WTC11 (cell line): ENCODE results near the gene SLC24A1.

Source experiments
- CREM ChIP-seq: sonication (generic); formaldehyde crosslinking; IDR thresholded peaks from 2 replicates; pipeline ENCODE4 v1.8.1; 2022; ENCODE audit warnings: mild to moderate bottlenecking, missing genetic modification reagents, moderate library complexity
- TF ChIP-seq, protein P1 (sequence below): sonication (generic); formaldehyde crosslinking; IDR thresholded peaks from 2 replicates; pipeline ENCODE4 v1.8.1; 2023; ENCODE audit warnings: mild to moderate bottlenecking, missing genetic modification reagents, moderate library complexity
- TF ChIP-seq, protein P2 (sequence below): sonication (generic); formaldehyde crosslinking; IDR thresholded peaks from 2 replicates; pipeline ENCODE4 v1.8.0; 2022; ENCODE audit warnings: mild to moderate bottlenecking, missing genetic modification reagents
- TF ChIP-seq, protein P3 (sequence below): fragments of 200-600 bp; IDR thresholded peaks from 2 replicates; pipeline ENCODE4 v1.8.0; 2022; ENCODE audit warnings: antibody characterized with exemption

DNA sequence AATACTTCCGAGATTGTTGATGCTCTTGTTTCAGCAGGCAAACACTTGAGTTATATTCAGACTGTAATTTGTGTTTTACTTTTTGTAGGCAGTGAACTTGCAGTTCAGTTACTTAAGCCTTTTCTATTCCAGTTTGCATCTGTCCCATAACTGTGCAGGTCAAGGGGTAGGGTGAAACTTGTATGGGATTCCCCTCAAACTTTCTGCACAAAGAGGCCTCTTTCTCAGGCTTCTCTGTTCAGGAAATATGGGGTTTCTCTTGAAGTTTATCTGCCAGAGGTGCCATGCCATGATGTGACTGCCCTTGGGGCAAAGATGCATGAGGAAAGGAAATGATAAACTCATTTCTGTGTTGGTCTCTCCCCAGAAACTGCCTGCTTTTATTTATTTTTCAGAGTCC lies 66.7 kb downstream of the SLC24A1 start:
- TF ChIP-seq, protein P1, sequence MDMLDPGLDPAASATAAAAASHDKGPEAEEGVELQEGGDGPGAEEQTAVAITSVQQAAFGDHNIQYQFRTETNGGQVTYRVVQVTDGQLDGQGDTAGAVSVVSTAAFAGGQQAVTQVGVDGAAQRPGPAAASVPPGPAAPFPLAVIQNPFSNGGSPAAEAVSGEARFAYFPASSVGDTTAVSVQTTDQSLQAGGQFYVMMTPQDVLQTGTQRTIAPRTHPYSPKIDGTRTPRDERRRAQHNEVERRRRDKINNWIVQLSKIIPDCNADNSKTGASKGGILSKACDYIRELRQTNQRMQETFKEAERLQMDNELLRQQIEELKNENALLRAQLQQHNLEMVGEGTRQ (CRISPR knock-in tag) = no peak
- TF ChIP-seq, protein P2, sequence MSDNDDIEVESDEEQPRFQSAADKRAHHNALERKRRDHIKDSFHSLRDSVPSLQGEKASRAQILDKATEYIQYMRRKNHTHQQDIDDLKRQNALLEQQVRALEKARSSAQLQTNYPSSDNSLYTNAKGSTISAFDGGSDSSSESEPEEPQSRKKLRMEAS (CRISPR knock-in tag) = no peak
- TF ChIP-seq CREM (CRISPR knock-in tag) = no peak
- TF ChIP-seq, protein P3, sequence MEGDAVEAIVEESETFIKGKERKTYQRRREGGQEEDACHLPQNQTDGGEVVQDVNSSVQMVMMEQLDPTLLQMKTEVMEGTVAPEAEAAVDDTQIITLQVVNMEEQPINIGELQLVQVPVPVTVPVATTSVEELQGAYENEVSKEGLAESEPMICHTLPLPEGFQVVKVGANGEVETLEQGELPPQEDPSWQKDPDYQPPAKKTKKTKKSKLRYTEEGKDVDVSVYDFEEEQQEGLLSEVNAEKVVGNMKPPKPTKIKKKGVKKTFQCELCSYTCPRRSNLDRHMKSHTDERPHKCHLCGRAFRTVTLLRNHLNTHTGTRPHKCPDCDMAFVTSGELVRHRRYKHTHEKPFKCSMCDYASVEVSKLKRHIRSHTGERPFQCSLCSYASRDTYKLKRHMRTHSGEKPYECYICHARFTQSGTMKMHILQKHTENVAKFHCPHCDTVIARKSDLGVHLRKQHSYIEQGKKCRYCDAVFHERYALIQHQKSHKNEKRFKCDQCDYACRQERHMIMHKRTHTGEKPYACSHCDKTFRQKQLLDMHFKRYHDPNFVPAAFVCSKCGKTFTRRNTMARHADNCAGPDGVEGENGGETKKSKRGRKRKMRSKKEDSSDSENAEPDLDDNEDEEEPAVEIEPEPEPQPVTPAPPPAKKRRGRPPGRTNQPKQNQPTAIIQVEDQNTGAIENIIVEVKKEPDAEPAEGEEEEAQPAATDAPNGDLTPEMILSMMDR = no peak
